Mammary epithelial cell (primary cell): ENCODE results near the gene ARHGEF12.

Source experiments
- CTCF ChIP-seq, 2 donors: IDR thresholded peaks in 1 of 2; conservative IDR thresholded peaks in 1 of 2; 2 replicates each; pipeline ENCODE4 v1.5.1; 2011 to 2012; ENCODE audit warnings: inconsistent platforms in 2 of 2, low read length in 2 of 2, mild to moderate bottlenecking in 2 of 2, control low read depth in 1 of 2, low read depth in 1 of 2; ENCODE audit not compliant: insufficient read depth in 1 of 2; ENCODE audit errors: extremely low read depth in 1 of 2
- EZH2 ChIP-seq: IDR thresholded peaks from 2 replicates; pipeline ENCODE4 v1.6.1; 2012; ENCODE audit warnings: low read length, inconsistent platforms, borderline replicate concordance

DNA sequence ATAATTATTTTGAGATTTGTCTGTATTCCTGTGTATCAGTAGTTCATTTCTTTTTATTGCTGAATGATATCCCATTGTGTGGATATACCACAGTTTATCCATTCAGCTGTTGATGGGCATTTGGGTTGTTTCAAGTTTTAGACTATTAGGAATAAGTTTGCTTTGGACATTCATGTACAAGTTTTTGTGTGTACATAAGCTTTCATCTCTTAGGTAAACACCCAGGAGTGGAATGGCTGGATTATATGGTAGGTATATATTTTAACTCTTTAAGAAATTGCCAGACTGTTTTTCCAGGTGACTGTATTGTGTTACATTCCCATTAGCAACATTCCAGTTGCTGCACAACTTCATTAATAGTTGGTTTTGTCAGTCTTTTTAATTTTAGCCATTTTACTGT, 52.0 kb downstream of the ARHGEF12 start:
- TF ChIP-seq CTCF (conservative IDR thresholded peaks at IDR 0.05 in 1 of 2, IDR thresholded peaks at IDR 0.05 in 1 of 2; ENCODE audit: extremely low read depth in 1 of 2, insufficient read depth in 1 of 2, low read depth in 1 of 2, low read length in 2 of 2): no peak
- no peak for TF ChIP-seq EZH2
